ENCODE results near the gene FAM217A. TPM values are rescaled to one million over a fixed set of nuclear protein-coding genes. Genes with fewer than 3 reads are reported as not detected.

The FAM217A gene
- total and polyA plus RNA-seq, 7 donors, result 0.03 TPM; not detected in 6

GRCh38 chr6:4074478-4075235, 4.3 kb downstream of the FAM217A start:
- Histone ChIP-seq H3K36me3 (no peaks in the 10 kb centered on the region), H3K27me3 (peaks cover 0 to 19% (median 6%) of the 10 kb centered on the region in 3 donors), H3K4me3 (no peak overlapping the region), H3K27ac (no peak overlapping the region), H3K4me1 (no peaks in the 10 kb centered on the region), H3K9me3 (no peaks in the 10 kb centered on the region)
- TF ChIP-seq POLR2A (IDR thresholded peaks at IDR 0.05), result no peak
- no peak for TF ChIP-seq EP300 (IDR thresholded peaks at IDR 0.05)
- TF ChIP-seq CTCF (IDR thresholded peaks at IDR 0.05), result no peak
- TF ChIP-seq POLR2AphosphoS5 (IDR thresholded peaks at IDR 0.05), result no peak
- intact Hi-C loops (cut with DNase I), result no loop called here
- WGBS, 2 donors, result 34 to 73% methylated on average over 6 of the region's 6 CpGs
- DNase-seq, result no peak

- intact Hi-C loops (cut with DNase I), result no loop called here
- DNase-seq, result no peak
- H3K4me1 ChIP-seq, result no peaks in the 10 kb centered on the region
- 44 to 74% methylated on average over 4 of the region's 4 CpGs for WGBS, 2 donors
- peaks cover 0 to under 1% (median 0%) of the 10 kb centered on the region in 4 donors for H3K36me3 ChIP-seq
- H3K9me3 ChIP-seq, result no peaks in the 10 kb centered on the region
- no peak overlapping the region for H3K4me3 ChIP-seq
- H3K27me3 ChIP-seq, result no peaks in the 10 kb centered on the region
- TF ChIP-seq CTCF (IDR thresholded peaks at IDR 0.05), result no peak
- TF ChIP-seq EP300 (IDR thresholded peaks at IDR 0.05), result no peak
- no peak for TF ChIP-seq POLR2AphosphoS5 (IDR thresholded peaks at IDR 0.05)
- TF ChIP-seq POLR2A (IDR thresholded peaks at IDR 0.05), result no peak
- no peak overlapping the region for H3K27ac ChIP-seq
Observed at GRCh38 chr6:4071330-4071729, 7.6 kb downstream of the FAM217A start.

GRCh38 chr6:4069199-4069598, 9.7 kb downstream of the FAM217A start:
- TF ChIP-seq POLR2AphosphoS5 (IDR thresholded peaks at IDR 0.05), result no peak
- no peak for TF ChIP-seq CTCF (IDR thresholded peaks at IDR 0.05)
- no peak for TF ChIP-seq POLR2A (IDR thresholded peaks at IDR 0.05)
- no peak for TF ChIP-seq EP300 (IDR thresholded peaks at IDR 0.05)
- Histone ChIP-seq H3K4me3 (no peak overlapping the region), H3K4me1 (no peaks in the 10 kb centered on the region), H3K9me3 (no peaks in the 10 kb centered on the region), H3K27ac (no peak overlapping the region), H3K27me3 (no peaks in the 10 kb centered on the region), H3K36me3 (peaks cover 0 to 22% (median 0%) of the 10 kb centered on the region in 4 donors)
- no peak for DNase-seq
- 82 to 88% methylated on average over 6 of the region's 6 CpGs for WGBS, 2 donors
- intact Hi-C loops (cut with DNase I), result no loop called here

- TF ChIP-seq POLR2A (IDR thresholded peaks at IDR 0.05) (no peak), POLR2AphosphoS5 (IDR thresholded peaks at IDR 0.05) (no peak), CTCF (IDR thresholded peaks at IDR 0.05) (no peak), EP300 (IDR thresholded peaks at IDR 0.05) (no peak)
- H3K27ac ChIP-seq, result no peak overlapping the region
- H3K9me3 ChIP-seq, result no peaks in the 10 kb centered on the region
- intact Hi-C loops (cut with DNase I), result no loop called here
- H3K4me3 ChIP-seq, result no peak overlapping the region
- no peaks in the 10 kb centered on the region for H3K27me3 ChIP-seq
- 18 to 68% methylated on average over 1 of the region's 1 CpG for WGBS, 2 donors
- no peaks in the 10 kb centered on the region for H3K4me1 ChIP-seq
- no peak for DNase-seq
- H3K36me3 ChIP-seq, result peaks cover 4 to 37% (median 13%) of the 10 kb centered on the region in 4 donors
Observed at GRCh38 chr6:4067673-4068072, 11.3 kb downstream of the FAM217A start.

All from sigmoid colon (tissue), 7 donors.